GM18909 (cell line): Measurements from ENCODE around the gene ZNF841.
"Not testable (repeated sequence)": the region's sequence is repeated elsewhere in the genome, so short reads cannot be mapped to it uniquely, and the experiment has no call there.

Experiments used
- ATAC-seq: cut with Tn5 transposase; IDR thresholded peaks from one replicate; pipeline ENCODE4 v1.9.1; 2021; ENCODE audit warnings: mild to moderate bottlenecking; ENCODE audit not compliant: unreplicated experiment, poor library complexity

The ZNF841 gene

DNA sequence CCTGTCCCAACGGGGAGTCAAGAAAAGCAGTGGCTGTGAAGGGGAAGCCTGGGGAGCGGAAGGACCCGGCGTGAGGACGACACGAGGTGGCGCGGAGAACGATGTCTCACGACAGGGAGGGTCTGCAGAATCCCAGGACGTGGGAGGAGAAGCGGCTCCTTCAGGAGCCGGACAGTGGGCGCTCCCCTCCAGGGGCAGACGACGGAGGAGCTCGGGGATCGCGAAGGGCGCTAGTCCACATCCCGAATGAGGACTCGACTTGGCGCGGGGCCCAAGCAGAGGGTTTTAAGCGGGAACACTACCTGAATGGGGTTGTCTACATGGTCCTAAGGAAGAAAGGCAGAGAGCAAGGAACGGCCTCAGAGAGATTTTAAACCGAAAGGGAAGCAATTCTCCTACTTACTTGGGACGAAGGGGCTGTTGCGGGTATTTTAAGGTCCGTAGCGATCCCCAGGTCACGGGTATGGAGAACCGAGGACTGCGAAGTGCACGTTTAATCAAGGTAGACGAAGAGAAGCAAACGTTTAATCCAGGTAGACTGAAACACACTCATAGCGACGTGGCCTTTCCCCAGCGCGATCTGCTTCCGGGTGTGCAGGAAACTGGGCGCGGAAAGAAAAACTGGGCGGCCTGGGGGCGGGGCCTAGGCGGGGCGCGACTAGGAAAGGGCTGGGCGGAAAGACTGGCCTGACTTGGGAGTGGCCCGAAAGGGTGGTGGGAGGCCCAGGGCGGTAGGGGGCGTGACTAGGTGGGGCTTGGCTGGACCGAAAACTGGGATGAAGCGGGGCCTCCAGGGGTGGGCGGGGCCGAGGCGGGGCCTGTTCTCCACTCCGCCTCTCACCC lies at the start of gene ZNF841:
Gene ZNF841, minus strand, starts transcription at position 594 of the 843 bp plus-strand sequence. CDS start 10,964 bp downstream, outside the sequence.
- peak; percentile 93 for ATAC-seq

DNA sequence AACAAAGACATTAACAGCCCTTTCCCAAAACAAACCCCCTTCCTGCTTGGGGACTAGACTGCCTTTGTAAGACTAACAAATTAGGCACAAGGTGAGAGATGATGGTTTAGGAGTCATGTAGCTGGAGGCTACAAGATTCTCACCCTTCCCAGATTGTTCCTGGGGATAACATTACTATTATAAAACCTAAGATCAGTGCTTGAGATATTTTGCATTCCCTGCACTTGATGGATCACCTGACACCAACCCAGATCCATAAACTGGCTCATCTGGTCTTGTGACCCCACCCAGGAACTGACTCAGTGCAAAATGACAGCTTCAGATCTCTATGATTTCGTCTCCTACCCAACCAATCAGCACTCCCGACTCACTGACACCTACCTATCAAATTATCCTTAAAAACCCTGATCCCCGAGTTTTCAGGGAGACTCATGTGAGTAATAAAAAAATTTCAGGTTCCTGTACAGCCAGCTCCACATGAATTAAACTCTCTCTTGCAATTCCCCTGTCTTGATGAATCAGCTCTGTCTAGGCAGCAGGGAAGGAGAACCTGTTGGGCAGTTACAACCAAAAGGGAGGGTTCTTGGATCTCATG lies 46.5 kb upstream of the ZNF841 start:
- ATAC-seq: no peak

DNA sequence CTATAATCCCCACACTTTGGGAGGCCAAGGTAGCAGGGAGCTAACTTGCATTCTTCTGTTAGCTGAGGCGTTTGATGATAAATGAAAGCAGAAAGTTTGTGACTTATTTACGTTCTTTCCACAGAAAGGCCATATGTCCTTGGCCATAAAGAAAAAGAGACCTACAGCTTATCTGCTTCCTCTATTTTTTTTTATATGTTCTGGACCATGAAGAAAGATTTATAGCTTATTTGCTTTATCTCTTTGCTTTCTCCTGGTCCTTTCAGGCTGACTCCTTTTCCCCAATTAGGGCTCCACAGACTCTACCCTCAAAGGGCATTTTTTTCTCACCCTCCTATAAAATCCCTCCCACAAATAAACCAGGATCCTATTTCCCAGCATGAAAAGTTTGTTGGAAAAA lies 45.6 kb upstream of the ZNF841 start:
- ATAC-seq: no peak

DNA sequence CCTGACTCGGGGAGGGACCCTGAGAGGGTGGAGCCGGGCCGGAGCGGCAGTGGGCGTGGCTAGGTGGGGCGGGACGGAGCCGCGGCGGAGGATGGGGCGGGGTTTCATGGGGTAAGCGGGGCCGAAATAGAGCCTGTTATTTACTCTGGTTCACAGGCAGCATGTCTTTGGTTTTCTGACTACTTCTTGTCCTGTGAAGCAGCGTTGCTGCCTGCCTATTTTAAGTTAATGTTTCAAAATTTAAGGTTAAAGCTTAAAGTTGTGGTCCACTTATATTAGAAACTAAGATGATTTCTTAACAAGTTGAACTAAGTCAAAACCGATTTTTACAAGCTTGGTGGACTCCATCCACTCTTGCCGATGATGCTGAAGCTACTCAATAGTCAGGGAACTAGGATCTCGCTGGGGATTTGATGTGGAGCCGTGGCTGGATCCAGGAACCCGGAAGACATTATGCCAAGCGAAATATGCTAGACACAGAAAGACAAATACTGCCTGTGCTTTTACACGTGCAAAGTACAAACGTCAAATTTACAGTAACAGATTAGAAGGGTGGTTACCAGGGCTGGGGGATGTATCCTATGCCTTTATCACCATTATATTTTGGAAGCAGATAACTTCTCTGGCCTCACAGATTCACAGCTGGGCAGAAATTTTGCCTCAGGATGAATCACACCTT lies 44.6 kb upstream of the ZNF841 start:
- peak; percentile 87 for ATAC-seq

DNA sequence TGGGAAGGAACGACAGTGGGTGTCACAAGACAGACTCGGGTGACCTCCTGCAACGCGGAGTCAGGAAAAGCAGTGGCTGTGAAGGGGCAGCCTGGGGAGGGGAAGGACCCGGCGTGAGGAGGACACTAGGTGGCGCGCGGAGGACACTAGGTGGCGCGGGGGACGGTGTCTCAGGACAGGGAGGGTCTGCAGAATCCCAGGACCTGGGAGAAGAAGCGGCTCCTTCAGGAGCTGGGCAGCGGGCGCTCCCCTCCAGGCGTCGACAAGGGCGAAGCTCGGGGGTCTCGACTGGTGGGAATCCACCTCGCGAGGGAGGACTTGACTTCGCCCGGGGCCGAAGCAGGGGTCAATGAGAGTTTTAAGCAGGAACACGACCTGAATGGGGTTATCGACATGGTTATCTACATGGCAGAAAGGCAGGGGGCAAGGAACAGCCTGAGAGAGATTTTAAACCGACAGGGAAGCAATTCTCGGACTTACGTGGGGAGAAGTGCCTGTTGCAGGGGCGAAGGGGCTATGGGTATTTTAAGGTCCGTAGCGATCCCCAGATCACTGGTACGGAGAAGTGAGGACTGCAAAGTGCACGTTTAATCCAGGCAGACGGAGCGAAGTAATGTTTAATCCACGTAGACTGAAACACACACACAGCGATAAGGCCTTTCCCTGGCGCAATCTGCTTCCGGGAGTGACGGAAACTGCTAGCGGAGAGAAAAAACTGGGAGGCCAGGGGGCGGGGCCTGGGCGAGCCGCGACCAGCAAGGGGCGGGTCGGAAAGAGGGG lies 43.9 kb upstream of the ZNF841 start, which contains the start of gene ZNF616:
Gene ZNF616, minus strand, starts transcription at position 687 of the 780 bp plus-strand sequence. CDS start 9,426 bp downstream, outside the sequence.
- peak; percentile 65 for ATAC-seq

- no peak for ATAC-seq
Measured at GRCh38 chr19:52138983-52139251, 43.4 kb upstream of the ZNF841 start.

- no peak for ATAC-seq
Measured at GRCh38 chr19:52138278-52138982, 42.9 kb upstream of the ZNF841 start.

GRCh38 chr19:52120286-52120685 lies 24.7 kb upstream of the ZNF841 start:
- no peak for ATAC-seq

DNA sequence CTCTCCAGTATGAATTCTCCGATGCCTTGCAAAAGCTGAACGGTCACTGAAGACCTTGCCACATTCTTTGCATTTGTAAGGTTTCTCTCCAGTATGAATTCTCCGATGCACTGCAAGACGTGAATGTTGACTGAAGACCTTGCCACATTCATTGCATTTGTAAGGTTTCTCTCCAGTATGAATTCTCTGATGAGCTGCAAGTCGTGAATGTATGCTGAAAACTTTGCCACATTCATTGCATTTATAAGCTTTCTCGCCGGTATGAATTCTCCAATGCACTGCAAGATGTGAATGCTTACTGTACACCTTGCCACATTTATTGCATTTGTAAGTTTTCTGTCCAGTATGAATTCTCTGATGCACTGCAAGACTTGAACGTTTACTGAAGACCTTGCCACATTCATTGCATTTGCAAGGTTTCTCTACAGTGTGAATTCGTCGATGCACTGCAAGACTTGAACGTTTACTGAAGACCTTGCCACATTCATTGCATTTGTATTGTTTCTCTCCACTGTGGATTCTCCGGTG lies 20.0 kb upstream of the ZNF841 start:
- ATAC-seq: no peak

GRCh38 chr19:52114691-52115090 lies 19.1 kb upstream of the ZNF841 start:
- ATAC-seq: no peak

GRCh38 chr19:52112624-52113023 lies 17.1 kb upstream of the ZNF841 start:
- ATAC-seq: no peak

GRCh38 chr19:52110780-52111179 lies 15.2 kb upstream of the ZNF841 start:
- no peak for ATAC-seq

- no peak for ATAC-seq
Measured at GRCh38 chr19:52102782-52103181, 7.2 kb upstream of the ZNF841 start.

- ATAC-seq: no peak
Measured at GRCh38 chr19:52101866-52102562, 6.4 kb upstream of the ZNF841 start.

- ATAC-seq: no peak
Measured at GRCh38 chr19:52099497-52100138, 4.1 kb upstream of the ZNF841 start.

DNA sequence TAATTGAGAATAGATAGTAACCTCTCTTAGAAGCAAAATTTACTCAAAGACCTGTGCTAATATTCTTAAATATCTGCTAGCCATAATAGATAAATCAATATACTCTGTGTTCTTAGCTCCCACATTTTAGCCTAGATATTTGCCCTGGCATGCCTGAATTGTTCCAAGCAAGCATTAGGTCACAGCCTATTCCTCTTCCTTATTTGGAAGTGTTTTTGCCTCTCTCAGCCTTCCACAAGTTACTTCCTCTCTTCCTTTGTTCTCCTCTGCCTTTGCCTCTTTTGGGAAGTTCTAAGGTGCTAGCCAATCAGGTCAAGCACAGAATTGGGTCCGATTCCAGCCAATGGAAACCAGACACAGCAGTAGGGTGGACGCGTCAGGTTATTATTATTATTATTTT lies 851 bp upstream of the ZNF841 start:
- ATAC-seq: not testable (repeated sequence)

DNA sequence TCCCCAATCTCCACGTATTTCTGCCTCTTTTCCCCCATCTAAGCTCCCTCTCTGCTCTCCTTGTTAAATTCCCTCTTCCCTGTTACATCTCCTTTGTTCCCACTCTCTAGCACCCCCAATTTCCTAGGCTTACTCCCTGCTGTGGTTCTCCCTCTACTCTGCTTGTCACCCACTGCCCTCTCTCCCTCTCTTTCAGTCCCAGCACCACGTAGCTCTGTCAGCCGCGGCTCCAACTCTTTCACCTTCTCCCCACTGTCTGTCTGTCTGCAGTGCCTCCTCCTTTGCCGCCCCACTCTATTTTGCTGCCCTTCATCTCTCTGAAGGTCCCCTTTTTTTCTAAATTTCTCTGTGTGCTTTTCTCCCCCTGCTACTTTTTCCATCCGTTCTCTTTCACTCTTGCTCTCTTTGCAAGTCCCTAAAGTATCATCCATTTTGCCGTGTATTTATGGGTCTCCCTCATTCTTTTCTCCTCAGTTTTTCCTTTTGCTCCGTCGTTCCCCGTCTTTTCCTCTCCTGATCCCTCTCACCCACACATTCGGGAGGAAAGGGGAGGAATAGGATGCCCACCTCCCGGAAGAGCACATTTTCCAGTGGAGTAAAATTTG lies 937 bp downstream of the ZNF841 start:
- ATAC-seq: no peak

GRCh38 chr19:52086481-52086880 lies 9.1 kb downstream of the ZNF841 start:
- no peak for ATAC-seq
